ENCODE measurements around the gene DYDC2. TPM values are rescaled to one million over a fixed set of nuclear protein-coding genes. Genes with fewer than 3 reads are reported as not detected.

Gene DYDC2, protein sequence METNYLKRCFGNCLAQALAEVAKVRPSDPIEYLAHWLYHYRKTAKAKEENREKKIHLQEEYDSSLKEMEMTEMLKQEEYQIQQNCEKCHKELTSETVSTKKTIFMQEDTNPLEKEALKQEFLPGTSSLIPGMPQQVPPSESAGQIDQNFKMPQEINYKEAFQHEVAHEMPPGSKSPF
- total RNA-seq (2014; rRNA removed; shearing (Covaris generic)) (not detected in 2 replicates), polyA plus RNA-seq (2016; fragmentation: Nextera tagmentation; extraction: Ambion mirVana) (not detected in 2 replicates)

DNA sequence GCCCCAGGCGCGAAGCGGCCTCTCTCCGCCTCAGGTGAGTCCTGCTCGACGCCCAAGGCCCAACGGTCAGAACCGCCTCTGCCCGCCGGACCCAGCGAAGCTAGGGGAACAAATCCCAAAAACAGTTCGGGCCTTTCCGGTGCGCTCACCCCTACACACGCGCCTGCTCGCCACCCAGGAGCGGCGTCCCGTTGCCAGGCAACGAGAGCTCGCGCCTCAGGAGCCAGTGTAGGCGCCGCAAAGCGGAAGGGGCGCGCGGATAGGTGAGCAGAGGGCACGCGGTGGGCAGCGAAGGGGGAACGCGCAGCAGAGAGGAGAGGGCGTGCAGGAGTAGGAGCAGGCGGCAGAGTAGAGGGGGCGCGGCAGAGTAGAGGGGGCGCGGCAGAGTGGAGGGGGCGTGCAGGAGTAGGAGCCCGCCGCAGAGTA is at the start of gene DYDC2, which contains the start of gene DYDC1:
TSS of gene DYDC2 (plus strand) at position 219 of the 426 bp plus-strand sequence. CDS start 5,663 bp downstream, outside the sequence.
TSS of gene DYDC1 (minus strand) at position 193 of the 426 bp plus-strand sequence. CDS start 4,154 bp downstream, outside the sequence.
- H3K4me3 ChIP-seq: no peak within 1 kb of the TSS
- no peak for TF ChIP-seq EZH2 (IDR thresholded peaks at IDR 0.05; ENCODE audit: insufficient read depth, poor library complexity, severe bottlenecking)
- H3K27ac ChIP-seq: no peak within 1 kb of the TSS
- H4K20me1 ChIP-seq (ENCODE audit: insufficient read depth): no peaks in the 10 kb centered on the region
- H3K9ac ChIP-seq: no peak within 1 kb of the TSS
- H3K36me3 ChIP-seq (ENCODE audit: low read depth): no peaks in the 10 kb centered on the region
- 1 to 4% methylated on average over 31 to 43 of the region's 43 CpGs for WGBS, 2 experiments (ENCODE audit: low coverage in 1 of 2, low lambda C conversion rate in 2 of 2, missing lambda C conversion rate in 2 of 2)
- peaks cover 12% of the 10 kb centered on the region; the same call in 1 of the 2 replicates for H3K27me3 ChIP-seq (replicated peaks; ENCODE audit: insufficient read depth)
- H3F3A ChIP-seq (ENCODE audit: insufficient read depth): no peaks in the 10 kb centered on the region
- H3K4me2 ChIP-seq (ENCODE audit: unreplicated experiment): no peak within 1 kb of the TSS
- peak; percentile 30 for DNase-seq
- H2AFZ ChIP-seq: no peak within 1 kb of the TSS
- no peaks in the 10 kb centered on the region for H3K9me2 ChIP-seq (ENCODE audit: insufficient read depth)
- no peaks in the 10 kb centered on the region for H3K9me3 ChIP-seq (ENCODE audit: low read depth)
- in situ Hi-C loops (cut with MboI): no loop called here
- H3K4me1 ChIP-seq (ENCODE audit: insufficient read depth): no peaks in the 10 kb centered on the region
- H3K79me2 ChIP-seq (ENCODE audit: insufficient read depth): no peaks in the 10 kb centered on the region

DNA sequence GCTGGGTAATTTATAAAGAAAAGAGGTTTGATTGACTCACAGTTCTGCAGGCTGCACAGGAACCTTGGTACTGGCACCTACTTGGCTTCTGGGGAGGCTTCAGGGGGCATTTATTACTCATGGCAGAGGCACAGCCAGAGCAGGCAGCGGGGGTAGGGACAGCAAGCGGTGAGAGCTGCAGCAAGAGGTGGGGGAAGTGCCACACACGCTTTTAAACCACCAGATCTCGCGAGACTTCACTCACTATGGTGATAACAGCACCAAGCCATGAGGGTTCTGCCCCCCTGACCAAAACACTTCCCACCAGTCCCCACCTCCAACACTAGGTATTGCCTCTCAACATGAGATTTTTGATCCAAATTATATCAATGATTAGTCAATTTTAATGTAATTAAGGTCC is 43.1 kb upstream of the DYDC2 start:
- Histone ChIP-seq H3K27me3 (replicated peaks; ENCODE audit: insufficient read depth) (0 out of 2 replicates have a peak, but pooled peaks cover 3% of the 10 kb centered on the region), H3K4me1 (ENCODE audit: insufficient read depth) (no peaks in the 10 kb centered on the region), H3K9ac (no peak overlapping the region), H3K79me2 (ENCODE audit: insufficient read depth) (no peaks in the 10 kb centered on the region), H4K20me1 (ENCODE audit: insufficient read depth) (no peaks in the 10 kb centered on the region), H3K4me3 (no peak overlapping the region), H3K27ac (no peak overlapping the region), H3K9me2 (ENCODE audit: insufficient read depth) (no peaks in the 10 kb centered on the region), H3F3A (ENCODE audit: insufficient read depth) (no peaks in the 10 kb centered on the region), H2AFZ (no peak overlapping the region), H3K36me3 (ENCODE audit: low read depth) (no peaks in the 10 kb centered on the region), H3K4me2 (ENCODE audit: unreplicated experiment) (no peak overlapping the region), H3K9me3 (ENCODE audit: low read depth) (no peaks in the 10 kb centered on the region)
- WGBS, 2 experiments (ENCODE audit: low coverage in 1 of 2, low lambda C conversion rate in 2 of 2, missing lambda C conversion rate in 2 of 2): 51 to 65% methylated on average over 5 of the region's 5 CpGs
- in situ Hi-C loops (cut with MboI): no loop called here
- no peak for DNase-seq
- TF ChIP-seq EZH2 (IDR thresholded peaks at IDR 0.05; ENCODE audit: insufficient read depth, poor library complexity, severe bottlenecking): no peak
- TF ChIP-seq EZH2phosphoT487 (IDR thresholded peaks at IDR 0.05; ENCODE audit: insufficient read depth, low read depth): no peak

DNA sequence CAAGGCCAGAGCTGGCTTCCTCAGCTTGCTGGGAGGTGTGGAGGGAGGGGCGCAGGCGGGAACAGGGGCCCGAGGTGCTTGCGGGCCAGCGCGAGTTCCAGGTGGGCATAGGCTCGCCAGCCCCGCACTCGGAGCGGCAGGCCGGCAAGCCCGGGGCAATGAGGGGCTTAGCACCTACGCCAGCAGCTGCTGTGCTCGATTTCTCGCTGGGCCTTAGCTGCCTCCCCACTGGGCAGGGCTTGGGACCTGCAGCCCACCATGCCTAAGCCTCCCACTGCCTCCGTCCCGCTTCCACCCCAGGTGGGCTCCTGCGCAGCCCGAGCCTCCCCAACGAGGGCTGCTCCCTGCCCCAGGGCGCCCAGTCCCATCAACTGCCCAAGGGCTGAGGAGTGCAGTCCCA is 41.2 kb upstream of the DYDC2 start:
- Histone ChIP-seq H3K4me3 (no peak overlapping the region), H3K36me3 (ENCODE audit: low read depth) (no peaks in the 10 kb centered on the region), H3K79me2 (ENCODE audit: insufficient read depth) (no peaks in the 10 kb centered on the region), H3K9ac (no peak overlapping the region), H2AFZ (no peak overlapping the region), H3K9me3 (ENCODE audit: low read depth) (no peaks in the 10 kb centered on the region), H3K27ac (no peak overlapping the region), H3K4me2 (ENCODE audit: unreplicated experiment) (no peak overlapping the region), H3K27me3 (replicated peaks; ENCODE audit: insufficient read depth) (0 out of 2 replicates have a peak, but pooled peaks cover 3% of the 10 kb centered on the region), H3F3A (ENCODE audit: insufficient read depth) (no peaks in the 10 kb centered on the region), H3K4me1 (ENCODE audit: insufficient read depth) (no peaks in the 10 kb centered on the region), H4K20me1 (ENCODE audit: insufficient read depth) (no peaks in the 10 kb centered on the region), H3K9me2 (ENCODE audit: insufficient read depth) (no peaks in the 10 kb centered on the region)
- DNase-seq: no peak
- in situ Hi-C loops (cut with MboI): no loop called here
- WGBS, 2 experiments (ENCODE audit: low coverage in 1 of 2, low lambda C conversion rate in 2 of 2, missing lambda C conversion rate in 2 of 2): 72 to 79% methylated on average over 7 to 17 of the region's 21 CpGs
- no peak for TF ChIP-seq EZH2phosphoT487 (IDR thresholded peaks at IDR 0.05; ENCODE audit: insufficient read depth, low read depth)
- no peak for TF ChIP-seq EZH2 (IDR thresholded peaks at IDR 0.05; ENCODE audit: insufficient read depth, poor library complexity, severe bottlenecking)

DNA sequence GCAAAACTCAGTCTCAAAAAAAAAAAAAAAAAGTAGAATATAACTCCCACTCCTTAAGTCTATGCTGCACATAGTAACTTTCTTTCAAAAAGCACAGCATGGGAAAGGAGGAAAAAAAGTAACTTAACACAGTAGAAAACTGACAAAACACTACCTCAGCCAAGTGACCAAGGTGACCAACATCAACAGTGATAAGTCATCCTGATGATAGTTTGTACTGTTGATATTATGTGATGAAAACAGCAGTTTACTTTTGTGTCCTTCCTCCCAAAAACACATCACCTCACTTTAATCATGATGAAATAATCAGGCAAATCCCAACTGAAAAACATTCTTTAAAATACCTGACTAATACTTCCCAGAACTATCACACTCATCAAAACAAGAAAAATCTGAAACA is 37.8 kb upstream of the DYDC2 start:
- no peak overlapping the region for H3K4me2 ChIP-seq (ENCODE audit: unreplicated experiment)
- no peaks in the 10 kb centered on the region for H3F3A ChIP-seq (ENCODE audit: insufficient read depth)
- no peaks in the 10 kb centered on the region for H3K79me2 ChIP-seq (ENCODE audit: insufficient read depth)
- H3K27ac ChIP-seq: no peak overlapping the region
- 0 out of 2 replicates have a peak, but pooled peaks cover 3% of the 10 kb centered on the region for H3K27me3 ChIP-seq (replicated peaks; ENCODE audit: insufficient read depth)
- no peak overlapping the region for H3K4me3 ChIP-seq
- H4K20me1 ChIP-seq (ENCODE audit: insufficient read depth): no peaks in the 10 kb centered on the region
- no peak for DNase-seq
- H3K9me3 ChIP-seq (ENCODE audit: low read depth): no peaks in the 10 kb centered on the region
- no peak for TF ChIP-seq EZH2phosphoT487 (IDR thresholded peaks at IDR 0.05; ENCODE audit: insufficient read depth, low read depth)
- TF ChIP-seq EZH2 (IDR thresholded peaks at IDR 0.05; ENCODE audit: insufficient read depth, poor library complexity, severe bottlenecking): no peak
- H2AFZ ChIP-seq: no peak overlapping the region
- no peak overlapping the region for H3K9ac ChIP-seq
- no peaks in the 10 kb centered on the region for H3K9me2 ChIP-seq (ENCODE audit: insufficient read depth)
- in situ Hi-C loops (cut with MboI): no loop called here
- H3K36me3 ChIP-seq (ENCODE audit: low read depth): no peaks in the 10 kb centered on the region
- H3K4me1 ChIP-seq (ENCODE audit: insufficient read depth): no peaks in the 10 kb centered on the region
